ENCODE measurements around the gene ATP5PB.

DNA sequence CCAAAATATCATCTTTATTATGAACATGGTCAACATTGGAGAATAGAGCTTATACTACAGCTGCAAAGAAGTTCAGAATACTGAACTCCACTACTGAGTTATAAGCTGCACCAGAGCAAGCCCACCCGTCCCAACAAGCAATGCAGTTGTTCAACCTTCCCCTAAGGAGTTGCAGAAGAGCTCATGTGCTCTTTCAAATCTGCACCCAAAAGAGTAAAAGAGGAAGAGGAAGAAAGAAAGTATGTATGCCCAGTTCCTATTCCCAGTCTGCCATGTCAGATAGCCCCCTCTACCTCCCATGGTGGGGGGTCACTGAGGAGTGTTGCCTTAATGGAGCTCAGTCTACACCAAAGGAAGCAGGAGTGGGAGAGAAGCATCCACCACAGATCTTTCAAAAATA lies 31.4 kb downstream of the ATP5PB start:
- TF ChIP-seq, protein P1, sequence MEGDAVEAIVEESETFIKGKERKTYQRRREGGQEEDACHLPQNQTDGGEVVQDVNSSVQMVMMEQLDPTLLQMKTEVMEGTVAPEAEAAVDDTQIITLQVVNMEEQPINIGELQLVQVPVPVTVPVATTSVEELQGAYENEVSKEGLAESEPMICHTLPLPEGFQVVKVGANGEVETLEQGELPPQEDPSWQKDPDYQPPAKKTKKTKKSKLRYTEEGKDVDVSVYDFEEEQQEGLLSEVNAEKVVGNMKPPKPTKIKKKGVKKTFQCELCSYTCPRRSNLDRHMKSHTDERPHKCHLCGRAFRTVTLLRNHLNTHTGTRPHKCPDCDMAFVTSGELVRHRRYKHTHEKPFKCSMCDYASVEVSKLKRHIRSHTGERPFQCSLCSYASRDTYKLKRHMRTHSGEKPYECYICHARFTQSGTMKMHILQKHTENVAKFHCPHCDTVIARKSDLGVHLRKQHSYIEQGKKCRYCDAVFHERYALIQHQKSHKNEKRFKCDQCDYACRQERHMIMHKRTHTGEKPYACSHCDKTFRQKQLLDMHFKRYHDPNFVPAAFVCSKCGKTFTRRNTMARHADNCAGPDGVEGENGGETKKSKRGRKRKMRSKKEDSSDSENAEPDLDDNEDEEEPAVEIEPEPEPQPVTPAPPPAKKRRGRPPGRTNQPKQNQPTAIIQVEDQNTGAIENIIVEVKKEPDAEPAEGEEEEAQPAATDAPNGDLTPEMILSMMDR (IDR thresholded peaks at IDR 0.05): no peak
- no peak for TF ChIP-seq ZFX (IDR thresholded peaks at IDR 0.05; ENCODE audit: borderline replicate concordance)

All from 22Rv1 (cell line).